GM12878 (cell line): ENCODE measurements around the gene INSC. TPM values are rescaled to one million over a fixed set of nuclear protein-coding genes. Genes with fewer than 3 reads are reported as not detected.

Experiments
- ATAC-seq: fragments of 200-7000 bp; cut with Tn5 transposase; 3 replicates; pipeline ENCODE4 v1.9.1; 2020; ENCODE audit warnings: mild to moderate bottlenecking, moderate library complexity
- BruUV-seq: library from RNA; stranded (reverse); fragments of 400-500 nt; replicated peaks from 2 replicates; lab custom pipeline; 2021; lab: Mats Ljungman, UMichigan
- CTCF ChIA-PET: fragments of 300-600 bp; sonication (Branson Sonifier 250); formaldehyde crosslinking; extraction: SDS; loops from one replicate; lab custom pipeline; 2021; ENCODE audit warnings: inconsistent platforms; lab: Yijun Ruan, JAX
- POLR2A ChIA-PET: fragments of 350-600 bp; formaldehyde crosslinking; extraction: SDS; loops from one replicate; lab custom pipeline; 2021; ENCODE audit warnings: inconsistent platforms; lab: Charles Lee
- RAD21 ChIA-PET: fragments of 300-600 bp; sonication (Branson Sonifier 250); formaldehyde crosslinking; loops from one replicate; lab custom pipeline; 2023; ENCODE audit warnings: antibody characterized with exemption; ENCODE audit not compliant: unreplicated experiment; lab: Charles Lee
- SMC1A ChIA-PET: fragments of 300-600 bp; sonication (Branson Sonifier 250); formaldehyde crosslinking; loops from one replicate; lab custom pipeline; 2023; ENCODE audit not compliant: unreplicated experiment, uncharacterized antibody; lab: Charles Lee
- DNase-seq: peaks from one replicate; pipeline ENCODE4 v3.0.0-alpha.2; 2011; ENCODE audit warnings: low read depth, low spot score
- FAIRE-seq: peaks from 3 replicates; lab custom pipeline; 2011; peaks lifted over from hg19 to GRCh38; lab: Jason Lieb, UNC
- H2AFZ ChIP-seq: 2 replicates; pipeline ENCODE4 v1.6.0; 2011; ENCODE audit warnings: low read depth, low read length, control low read depth; ENCODE audit not compliant: control insufficient read depth
- H3K27ac ChIP-seq: 2 replicates; pipeline ENCODE4 v1.5.1; 2011; ENCODE audit warnings: control low read depth; ENCODE audit not compliant: control insufficient read depth, insufficient read depth
- H3K27me3 ChIP-seq, 2 experiments: replicated peaks in 1 of 2; 2 replicates each; pipeline versions ENCODE4 v1.6.0 to v1.6.1; 2011; ENCODE audit warnings: low read length in 1 of 2; ENCODE audit not compliant: control insufficient read depth in 2 of 2, insufficient read depth in 2 of 2
- H3K36me3 ChIP-seq, 2 experiments: 2 replicates each; pipeline ENCODE4 v1.5.1; 2011; ENCODE audit warnings: low read length in 1 of 2; ENCODE audit not compliant: control insufficient read depth in 2 of 2, insufficient read depth in 2 of 2
- H3K4me1 ChIP-seq: 2 replicates; pipeline ENCODE4 v1.6.1; 2011; ENCODE audit warnings: mild to moderate bottlenecking, low read length, moderate library complexity, mixed read lengths; ENCODE audit not compliant: control insufficient read depth, insufficient read depth
- H3K4me2 ChIP-seq: 2 replicates; pipeline ENCODE4 v1.6.0; 2011; ENCODE audit warnings: control low read depth; ENCODE audit not compliant: control insufficient read depth, insufficient read depth
- H3K4me3 ChIP-seq: fragments of 200-600 bp; sonication (generic); 2 replicates; pipeline ENCODE4 v1.5.1; 2016
- H3K79me2 ChIP-seq: 2 replicates; pipeline ENCODE4 v1.6.0; 2011; ENCODE audit warnings: low read length; ENCODE audit not compliant: control insufficient read depth, insufficient read depth
- H3K9ac ChIP-seq: 2 replicates; pipeline ENCODE4 v1.8.0; 2011; ENCODE audit warnings: low read length, control low read depth, mixed read lengths; ENCODE audit not compliant: control insufficient read depth, insufficient read depth
- H3K9me3 ChIP-seq: replicated peaks from 3 replicates; pipeline ENCODE4 v1.5.1; 2011; ENCODE audit warnings: mild to moderate bottlenecking, low read length; ENCODE audit not compliant: control insufficient read depth, insufficient read depth
- H4K20me1 ChIP-seq: 2 replicates; pipeline ENCODE4 v1.6.0; 2011; ENCODE audit not compliant: control insufficient read depth, insufficient read depth
- ASH2L ChIP-seq: fragments of 300-600, 200-600 bp; sonication (generic); IDR thresholded peaks from 2 replicates; pipeline ENCODE4 v1.6.1; 2017; ENCODE audit warnings: low read depth, mild to moderate bottlenecking, borderline replicate concordance
- ATF3 ChIP-seq: IDR thresholded peaks from 2 replicates; pipeline ENCODE4 v1.6.1; 2011; ENCODE audit warnings: low read depth, mild to moderate bottlenecking, low read length, moderate library complexity, borderline replicate concordance; ENCODE audit errors: extremely low read depth
- BCL11A ChIP-seq: IDR thresholded peaks from 2 replicates; pipeline ENCODE4 v1.6.1; 2011; ENCODE audit warnings: low read depth, low read length
- CBX3 ChIP-seq: fragments of 200-600 bp; sonication (generic); IDR thresholded peaks from 2 replicates; pipeline ENCODE4 v1.6.1; 2016; ENCODE audit warnings: low read depth, borderline replicate concordance
- FOS ChIP-seq: IDR thresholded peaks from 3 replicates; pipeline ENCODE4 v1.6.1; 2011; ENCODE audit warnings: borderline replicate concordance; ENCODE audit not compliant: insufficient read length; ENCODE audit errors: extremely low read depth
- JUNB ChIP-seq: IDR thresholded peaks from 2 replicates; pipeline ENCODE4 v1.6.1; 2016; ENCODE audit warnings: antibody characterized with exemption, mild to moderate bottlenecking
- KDM1A ChIP-seq: fragments of 200-600 bp; sonication (generic); IDR thresholded peaks from 2 replicates; pipeline ENCODE4 v1.6.1; 2016; ENCODE audit warnings: borderline replicate concordance
- MXI1 ChIP-seq: fragments of 150-350 bp; IDR thresholded peaks from 2 replicates; pipeline ENCODE4 v1.6.1; 2011; ENCODE audit warnings: low read depth, mild to moderate bottlenecking, inconsistent platforms, low read length, improper control_type of control experiment
- NFYA ChIP-seq: IDR thresholded peaks from 2 replicates; pipeline ENCODE4 v1.6.1; 2011; ENCODE audit warnings: low read depth, mild to moderate bottlenecking, low read length, improper control_type of control experiment, borderline replicate concordance
- PML ChIP-seq: IDR thresholded peaks from 2 replicates; pipeline ENCODE4 v1.6.1; 2012; ENCODE audit warnings: low read length, inconsistent platforms
- RAD21 ChIP-seq: IDR thresholded peaks from 2 replicates; pipeline ENCODE4 v1.6.1; 2011; ENCODE audit warnings: mild to moderate bottlenecking, low read depth, low read length, moderate library complexity; ENCODE audit not compliant: insufficient read depth
- SIN3A ChIP-seq: IDR thresholded peaks from 2 replicates; pipeline ENCODE4 v1.6.1; 2012; ENCODE audit warnings: low read depth, low read length, improper control_type of control experiment
- SMAD1 ChIP-seq: fragments of 450-650 bp; IDR thresholded peaks from 2 replicates; pipeline ENCODE4 v1.6.1; 2018; ENCODE audit warnings: mild to moderate bottlenecking, low read depth; ENCODE audit not compliant: partially characterized antibody
- SUPT20H ChIP-seq: IDR thresholded peaks from 2 replicates; pipeline ENCODE4 v1.6.1; 2011; ENCODE audit warnings: low read depth, mild to moderate bottlenecking, low read length, moderate library complexity, borderline replicate concordance; ENCODE audit not compliant: control insufficient read depth
- WGBS: methylation state at CpG from one replicate; pipeline ENCODE4 v1.1.6; 2016; ENCODE audit warnings: low lambda C conversion rate; ENCODE audit not compliant: insufficient replicate concordance, insufficient coverage; ENCODE audit errors: missing lambda C conversion rate; 5-methylcytosine and 5-hydroxymethylcytosine counted together
- in situ Hi-C: fragments of 300-500 bp; cut with MboI; formaldehyde crosslinking; loops from 9 replicates; pipeline ENCODE4 v1.14.3; 2018; ENCODE audit warnings: mixed read lengths
- intact Hi-C: fragments of 100-400 bp; cut with micrococcal nuclease; formaldehyde crosslinking; loops from one replicate; pipeline ENCODE4 v1.14.2; 2022; ENCODE audit not compliant: unreplicated experiment
- polyA plus RNA-seq, 11 experiments: library from polyadenylated mRNA; depleted of rRNA in 4 of 11; unstranded in 6 of 11; stranded (reverse) in 5 of 11; fragments of >200 nt; fragmentation: Nextera tagmentation in 4 of 11; fragmentation: Illumina TruSeq in 1 of 11; extraction: Ambion mirVana in 4 of 11; extraction: Trizol in 1 of 11; gene quantifications; 1 replicate in 1 of 11; 2 replicates in 10 of 11; pipeline versions ENCODE4 v1.2.1 to v1.2.3, GENCODE V29; 2011 to 2016; ENCODE audit warnings: inconsistent platforms in 2 of 11, missing spikeins in 2 of 11, low read depth in 1 of 11
- total RNA-seq, 4 experiments: library from RNA; depleted of rRNA in 3 of 4; stranded (reverse); fragments of >200 nt in 3 of 4; fragmentation: Illumina TruSeq in 1 of 4; extraction: Trizol in 1 of 4; gene quantifications; 2 replicates each; pipeline versions ENCODE4 v1.2.1 to v1.2.3, GENCODE V29; 2013 to 2021
- TF ChIP-seq, protein P1 (sequence below): fragments of 450-650 bp; IDR thresholded peaks from 2 replicates; pipeline ENCODE4 v1.6.1; 2017; ENCODE audit warnings: mild to moderate bottlenecking

Gene INSC
- total and polyA plus RNA-seq, 10 of the 15 experiments (the other 5 are each of a cell fraction or from before 2014, with no cell fraction given) = 0.13 to 0.33 TPM; not detected in 8

- Histone ChIP-seq H3K27me3 (no peaks in the 10 kb centered on the region), H3K4me2 (no peak overlapping the region), H2AFZ (no peak overlapping the region), H3K27ac (no peak overlapping the region), H3K79me2 (no peaks in the 10 kb centered on the region), H3K4me1 (no peaks in the 10 kb centered on the region), H3K4me3 (no peak overlapping the region), H3K9ac (no peak overlapping the region), H3K36me3 (no peaks in the 10 kb centered on the region), H4K20me1 (no peaks in the 10 kb centered on the region), H3K9me3 (no peaks in the 10 kb centered on the region)
- no TSS peak for BruUV-seq
- FAIRE-seq = no peak
- ChIA-PET RAD21 (no interaction called here), SMC1A (no interaction called here), POLR2A (interaction anchor here (0.6 kb wide), 1 partner anchor 754 kb away, joined by 3 read pairs; no protein-coding TSS in a partner anchor), CTCF (no interaction called here)
- 20% methylated on average over 2 of the region's 2 CpGs for WGBS
- intact Hi-C loops = no loop called here
- TF ChIP-seq FOS = no peak
- TF ChIP-seq, protein P1, sequence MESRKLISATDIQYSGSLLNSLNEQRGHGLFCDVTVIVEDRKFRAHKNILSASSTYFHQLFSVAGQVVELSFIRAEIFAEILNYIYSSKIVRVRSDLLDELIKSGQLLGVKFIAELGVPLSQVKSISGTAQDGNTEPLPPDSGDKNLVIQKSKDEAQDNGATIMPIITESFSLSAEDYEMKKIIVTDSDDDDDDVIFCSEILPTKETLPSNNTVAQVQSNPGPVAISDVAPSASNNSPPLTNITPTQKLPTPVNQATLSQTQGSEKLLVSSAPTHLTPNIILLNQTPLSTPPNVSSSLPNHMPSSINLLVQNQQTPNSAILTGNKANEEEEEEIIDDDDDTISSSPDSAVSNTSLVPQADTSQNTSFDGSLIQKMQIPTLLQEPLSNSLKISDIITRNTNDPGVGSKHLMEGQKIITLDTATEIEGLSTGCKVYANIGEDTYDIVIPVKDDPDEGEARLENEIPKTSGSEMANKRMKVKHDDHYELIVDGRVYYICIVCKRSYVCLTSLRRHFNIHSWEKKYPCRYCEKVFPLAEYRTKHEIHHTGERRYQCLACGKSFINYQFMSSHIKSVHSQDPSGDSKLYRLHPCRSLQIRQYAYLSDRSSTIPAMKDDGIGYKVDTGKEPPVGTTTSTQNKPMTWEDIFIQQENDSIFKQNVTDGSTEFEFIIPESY = no peak
- no peak for TF ChIP-seq JUNB
- TF ChIP-seq MXI1 = no peak
- no peak for TF ChIP-seq NFYA
- no peak for TF ChIP-seq SMAD1
- TF ChIP-seq RAD21 = no peak
- no peak for TF ChIP-seq PML
- no peak for TF ChIP-seq SUPT20H
- no peak for TF ChIP-seq BCL11A
- no peak for TF ChIP-seq CBX3
- no peak for TF ChIP-seq ASH2L
- TF ChIP-seq KDM1A = no peak
- TF ChIP-seq ATF3 = no peak
- no peak for TF ChIP-seq SIN3A
- no peak for DNase-seq
- in situ Hi-C loops = no loop called here
- ATAC-seq = no peak
These were observed 174.1 kb downstream of the INSC start for GRCh38 chr11:15288863-15289262.
